HepG2 (cell line): ENCODE measurements around the gene PPP1R13B. TPM values are rescaled to one million over a fixed set of nuclear protein-coding genes. Genes with fewer than 3 reads are reported as not detected.

Source experiments
- FIP1L1 ChIP-seq: fragments of 200-400 bp; formaldehyde crosslinking; IDR thresholded peaks from 2 replicates; pipeline ENCODE4 v1.6.1; 2018; ENCODE audit warnings: low read depth, mild to moderate bottlenecking, low read length, moderate library complexity, borderline replicate concordance; ENCODE audit not compliant: insufficient read depth
- KAT7 ChIP-seq: IDR thresholded peaks from 2 replicates; pipeline ENCODE4 v1.6.1; 2018; ENCODE audit warnings: borderline replicate concordance, missing compliant biosample characterization
- KDM1A ChIP-seq: IDR thresholded peaks from 2 replicates; pipeline ENCODE4 v1.6.1; 2016; ENCODE audit warnings: missing compliant biosample characterization
- REPIN1 ChIP-seq: sonication (generic); formaldehyde crosslinking; IDR thresholded peaks from 2 replicates; pipeline ENCODE4 v1.8.0; 2022; ENCODE audit warnings: missing genetic modification reagents, low read depth, mild to moderate bottlenecking, borderline replicate concordance
- RFXANK ChIP-seq: IDR thresholded peaks from 2 replicates; pipeline ENCODE4 v1.6.1; 2016
- YEATS2 ChIP-seq: sonication (generic); formaldehyde crosslinking; IDR thresholded peaks from 2 replicates; pipeline ENCODE4 v1.4.0; 2020; ENCODE audit warnings: missing genetic modification reagents, borderline replicate concordance
- ZNF12 ChIP-seq: sonication (generic); formaldehyde crosslinking; IDR thresholded peaks from 2 replicates; pipeline ENCODE4 v1.5.0; 2020; ENCODE audit warnings: missing genetic modification reagents
- ZNF333 ChIP-seq: sonication (generic); formaldehyde crosslinking; IDR thresholded peaks from 2 replicates; pipeline ENCODE4 v1.4.0; 2020; ENCODE audit warnings: mild to moderate bottlenecking, missing genetic modification reagents, borderline replicate concordance
- ZNF644 ChIP-seq: IDR thresholded peaks from 2 replicates; pipeline ENCODE4 v1.6.1; 2016; ENCODE audit warnings: low read depth
- ZNF709 ChIP-seq: sonication (generic); formaldehyde crosslinking; IDR thresholded peaks from 2 replicates; pipeline ENCODE4 v1.5.0; 2020; ENCODE audit warnings: mild to moderate bottlenecking, missing genetic modification reagents
- ZNF713 ChIP-seq: sonication (generic); formaldehyde crosslinking; IDR thresholded peaks from 2 replicates; pipeline ENCODE4 v1.4.0; 2020; ENCODE audit warnings: mild to moderate bottlenecking, missing genetic modification reagents
- ZSCAN21 ChIP-seq: sonication (generic); formaldehyde crosslinking; IDR thresholded peaks from 2 replicates; pipeline ENCODE4 v1.8.0; 2022; ENCODE audit warnings: mild to moderate bottlenecking, missing genetic modification reagents, moderate library complexity, borderline replicate concordance
- ZSCAN22 ChIP-seq: sonication (generic); formaldehyde crosslinking; IDR thresholded peaks from 2 replicates; pipeline ENCODE4 v1.4.0; 2020; ENCODE audit warnings: mild to moderate bottlenecking, missing genetic modification reagents
- polyA plus RNA-seq, 8 experiments: library from polyadenylated mRNA; depleted of rRNA in 3 of 8; stranded (reverse) in 7 of 8; unstranded in 1 of 8; fragments of >200 nt; fragmentation: Illumina TruSeq in 4 of 8; extraction: Trizol in 4 of 8; gene quantifications; 2 replicates each; pipeline versions ENCODE4 v1.2.1 to v1.2.3, GENCODE V29; 2011 to 2016; ENCODE audit warnings: low read depth in 4 of 8, missing spikeins in 1 of 8, mixed read lengths in 1 of 8; ENCODE audit not compliant: insufficient read depth in 1 of 8
- total RNA-seq, 5 experiments: library from RNA; depleted of rRNA; stranded (reverse); fragments of >200 nt; fragmentation: Illumina TruSeq; extraction: Trizol; gene quantifications; 2 replicates each; pipeline ENCODE4 v1.2.3, GENCODE V29; 2016; ENCODE audit warnings: low read depth in 1 of 5
- TF ChIP-seq, protein P1 (sequence below): sonication (generic); formaldehyde crosslinking; IDR thresholded peaks from 2 replicates; pipeline ENCODE4 v1.9.0; 2021; ENCODE audit warnings: missing genetic modification reagents, borderline replicate concordance
- TF ChIP-seq, protein P2 (sequence below): sonication (generic); formaldehyde crosslinking; IDR thresholded peaks from 2 replicates; pipeline ENCODE4 v1.8.0; 2022; ENCODE audit warnings: mild to moderate bottlenecking, missing genetic modification reagents, moderate library complexity
- TF ChIP-seq, protein P3 (sequence below): IDR thresholded peaks from 2 replicates; pipeline ENCODE4 v1.6.1; 2018; ENCODE audit warnings: missing genetic modification reagents, mild to moderate bottlenecking, missing compliant biosample characterization
- TF ChIP-seq, protein P4 (sequence below): sonication (generic); formaldehyde crosslinking; IDR thresholded peaks from 2 replicates; pipeline ENCODE4 v1.5.1; 2020; ENCODE audit warnings: mild to moderate bottlenecking, missing genetic modification reagents, moderate library complexity
- TF ChIP-seq, protein P5 (sequence below): sonication (generic); formaldehyde crosslinking; conservative IDR thresholded peaks from 2 replicates; pipeline ENCODE4 v1.8.0; 2022; ENCODE audit warnings: mild to moderate bottlenecking, moderate library complexity, missing genetic modification reagents

The PPP1R13B gene
- total and polyA plus RNA-seq, 2 of the 13 experiments (the other 11 are each of a cell fraction or from before 2014, with no cell fraction given), result 4.6 to 9.4 TPM

DNA sequence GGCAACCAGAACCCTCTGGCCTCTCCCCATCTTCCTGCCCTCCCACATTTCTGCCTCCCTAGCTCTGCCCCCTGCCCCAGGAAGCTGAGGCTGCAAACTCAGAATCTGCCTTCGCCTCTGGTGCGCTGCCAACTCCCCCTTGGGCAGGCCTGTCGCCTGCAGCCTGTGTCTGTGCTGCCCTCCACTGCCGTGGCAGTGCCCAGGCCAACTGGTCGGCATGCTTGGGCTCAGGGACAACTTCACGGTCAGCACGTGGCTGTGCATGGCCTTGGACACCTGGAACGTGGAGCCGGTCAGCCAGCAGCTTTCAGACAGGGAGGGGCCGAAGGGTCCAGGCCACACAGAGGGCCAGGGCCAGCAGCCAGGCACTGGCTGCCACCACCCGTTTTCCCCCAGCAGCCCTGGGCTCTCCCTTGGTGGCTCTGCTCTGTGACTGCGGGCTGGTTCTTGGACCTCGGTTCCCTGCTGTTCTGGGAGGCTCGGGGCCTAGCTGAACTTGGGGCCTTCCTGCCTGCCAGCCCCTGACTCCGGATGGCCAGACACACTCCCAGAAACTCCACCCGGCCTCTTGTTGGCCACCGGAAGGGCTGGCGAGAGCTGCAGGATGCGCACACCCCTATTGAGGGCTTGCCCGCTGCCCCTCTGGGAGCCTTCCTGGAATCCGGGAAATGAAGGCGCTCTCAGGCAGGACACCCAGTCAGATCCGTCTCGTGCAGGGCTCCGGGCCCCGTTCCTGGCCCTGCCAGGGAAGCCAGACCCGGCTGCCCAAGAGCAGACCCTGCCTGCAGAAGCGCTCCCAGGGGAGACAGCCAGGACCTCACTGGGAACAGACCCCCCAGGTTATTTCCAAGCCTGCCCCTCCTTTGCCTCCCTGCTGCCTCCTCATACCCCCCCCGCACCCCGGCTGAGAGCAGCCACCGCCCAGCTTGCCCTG lies 34.2 kb upstream of the PPP1R13B start (continued):
- TF ChIP-seq, protein P1, sequence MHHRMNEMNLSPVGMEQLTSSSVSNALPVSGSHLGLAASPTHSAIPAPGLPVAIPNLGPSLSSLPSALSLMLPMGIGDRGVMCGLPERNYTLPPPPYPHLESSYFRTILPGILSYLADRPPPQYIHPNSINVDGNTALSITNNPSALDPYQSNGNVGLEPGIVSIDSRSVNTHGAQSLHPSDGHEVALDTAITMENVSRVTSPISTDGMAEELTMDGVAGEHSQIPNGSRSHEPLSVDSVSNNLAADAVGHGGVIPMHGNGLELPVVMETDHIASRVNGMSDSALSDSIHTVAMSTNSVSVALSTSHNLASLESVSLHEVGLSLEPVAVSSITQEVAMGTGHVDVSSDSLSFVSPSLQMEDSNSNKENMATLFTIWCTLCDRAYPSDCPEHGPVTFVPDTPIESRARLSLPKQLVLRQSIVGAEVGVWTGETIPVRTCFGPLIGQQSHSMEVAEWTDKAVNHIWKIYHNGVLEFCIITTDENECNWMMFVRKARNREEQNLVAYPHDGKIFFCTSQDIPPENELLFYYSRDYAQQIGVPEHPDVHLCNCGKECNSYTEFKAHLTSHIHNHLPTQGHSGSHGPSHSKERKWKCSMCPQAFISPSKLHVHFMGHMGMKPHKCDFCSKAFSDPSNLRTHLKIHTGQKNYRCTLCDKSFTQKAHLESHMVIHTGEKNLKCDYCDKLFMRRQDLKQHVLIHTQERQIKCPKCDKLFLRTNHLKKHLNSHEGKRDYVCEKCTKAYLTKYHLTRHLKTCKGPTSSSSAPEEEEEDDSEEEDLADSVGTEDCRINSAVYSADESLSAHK (CRISPR knock-in tag), result no peak
- TF ChIP-seq, protein P2, sequence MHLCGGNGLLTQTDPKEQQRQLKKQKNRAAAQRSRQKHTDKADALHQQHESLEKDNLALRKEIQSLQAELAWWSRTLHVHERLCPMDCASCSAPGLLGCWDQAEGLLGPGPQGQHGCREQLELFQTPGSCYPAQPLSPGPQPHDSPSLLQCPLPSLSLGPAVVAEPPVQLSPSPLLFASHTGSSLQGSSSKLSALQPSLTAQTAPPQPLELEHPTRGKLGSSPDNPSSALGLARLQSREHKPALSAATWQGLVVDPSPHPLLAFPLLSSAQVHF (CRISPR knock-in tag), result peak; percentile 97
- TF ChIP-seq, protein P3, sequence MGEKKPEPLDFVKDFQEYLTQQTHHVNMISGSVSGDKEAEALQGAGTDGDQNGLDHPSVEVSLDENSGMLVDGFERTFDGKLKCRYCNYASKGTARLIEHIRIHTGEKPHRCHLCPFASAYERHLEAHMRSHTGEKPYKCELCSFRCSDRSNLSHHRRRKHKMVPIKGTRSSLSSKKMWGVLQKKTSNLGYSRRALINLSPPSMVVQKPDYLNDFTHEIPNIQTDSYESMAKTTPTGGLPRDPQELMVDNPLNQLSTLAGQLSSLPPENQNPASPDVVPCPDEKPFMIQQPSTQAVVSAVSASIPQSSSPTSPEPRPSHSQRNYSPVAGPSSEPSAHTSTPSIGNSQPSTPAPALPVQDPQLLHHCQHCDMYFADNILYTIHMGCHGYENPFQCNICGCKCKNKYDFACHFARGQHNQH (CRISPR knock-in tag), result peak; percentile 77
- TF ChIP-seq, protein P4, sequence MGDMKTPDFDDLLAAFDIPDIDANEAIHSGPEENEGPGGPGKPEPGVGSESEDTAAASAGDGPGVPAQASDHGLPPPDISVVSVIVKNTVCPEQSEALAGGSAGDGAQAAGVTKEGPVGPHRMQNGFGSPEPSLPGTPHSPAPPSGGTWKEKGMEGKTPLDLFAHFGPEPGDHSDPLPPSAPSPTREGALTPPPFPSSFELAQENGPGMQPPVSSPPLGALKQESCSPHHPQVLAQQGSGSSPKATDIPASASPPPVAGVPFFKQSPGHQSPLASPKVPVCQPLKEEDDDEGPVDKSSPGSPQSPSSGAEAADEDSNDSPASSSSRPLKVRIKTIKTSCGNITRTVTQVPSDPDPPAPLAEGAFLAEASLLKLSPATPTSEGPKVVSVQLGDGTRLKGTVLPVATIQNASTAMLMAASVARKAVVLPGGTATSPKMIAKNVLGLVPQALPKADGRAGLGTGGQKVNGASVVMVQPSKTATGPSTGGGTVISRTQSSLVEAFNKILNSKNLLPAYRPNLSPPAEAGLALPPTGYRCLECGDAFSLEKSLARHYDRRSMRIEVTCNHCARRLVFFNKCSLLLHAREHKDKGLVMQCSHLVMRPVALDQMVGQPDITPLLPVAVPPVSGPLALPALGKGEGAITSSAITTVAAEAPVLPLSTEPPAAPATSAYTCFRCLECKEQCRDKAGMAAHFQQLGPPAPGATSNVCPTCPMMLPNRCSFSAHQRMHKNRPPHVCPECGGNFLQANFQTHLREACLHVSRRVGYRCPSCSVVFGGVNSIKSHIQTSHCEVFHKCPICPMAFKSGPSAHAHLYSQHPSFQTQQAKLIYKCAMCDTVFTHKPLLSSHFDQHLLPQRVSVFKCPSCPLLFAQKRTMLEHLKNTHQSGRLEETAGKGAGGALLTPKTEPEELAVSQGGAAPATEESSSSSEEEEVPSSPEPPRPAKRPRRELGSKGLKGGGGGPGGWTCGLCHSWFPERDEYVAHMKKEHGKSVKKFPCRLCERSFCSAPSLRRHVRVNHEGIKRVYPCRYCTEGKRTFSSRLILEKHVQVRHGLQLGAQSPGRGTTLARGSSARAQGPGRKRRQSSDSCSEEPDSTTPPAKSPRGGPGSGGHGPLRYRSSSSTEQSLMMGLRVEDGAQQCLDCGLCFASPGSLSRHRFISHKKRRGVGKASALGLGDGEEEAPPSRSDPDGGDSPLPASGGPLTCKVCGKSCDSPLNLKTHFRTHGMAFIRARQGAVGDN, result peak; percentile 100
- TF ChIP-seq ZNF12 (CRISPR knock-in tag) (peak; percentile 76; the same call in 1 of the 2 replicates), RFXANK (CRISPR knock-in tag) (no peak), YEATS2 (no peak), KAT7 (CRISPR knock-in tag) (no peak; the same call in 1 of the 2 replicates), KDM1A (CRISPR knock-in tag) (0 out of 2 replicates have a peak, but pooled peaks have one; percentile 38), ZNF333 (CRISPR knock-in tag) (peak; percentile 40; the same call in 1 of the 2 replicates), ZNF709 (peak; percentile 98), ZNF644 (CRISPR knock-in tag) (peak; percentile 85), ZSCAN22 (CRISPR knock-in tag) (peak; percentile 47; the same call in 1 of the 2 replicates), REPIN1 (peak; percentile 89), ZSCAN21 (CRISPR knock-in tag) (peak; percentile 99), ZNF713 (CRISPR knock-in tag) (peak; percentile 64; the same call in 1 of the 2 replicates), FIP1L1 (no peak)
- TF ChIP-seq, protein P5, sequence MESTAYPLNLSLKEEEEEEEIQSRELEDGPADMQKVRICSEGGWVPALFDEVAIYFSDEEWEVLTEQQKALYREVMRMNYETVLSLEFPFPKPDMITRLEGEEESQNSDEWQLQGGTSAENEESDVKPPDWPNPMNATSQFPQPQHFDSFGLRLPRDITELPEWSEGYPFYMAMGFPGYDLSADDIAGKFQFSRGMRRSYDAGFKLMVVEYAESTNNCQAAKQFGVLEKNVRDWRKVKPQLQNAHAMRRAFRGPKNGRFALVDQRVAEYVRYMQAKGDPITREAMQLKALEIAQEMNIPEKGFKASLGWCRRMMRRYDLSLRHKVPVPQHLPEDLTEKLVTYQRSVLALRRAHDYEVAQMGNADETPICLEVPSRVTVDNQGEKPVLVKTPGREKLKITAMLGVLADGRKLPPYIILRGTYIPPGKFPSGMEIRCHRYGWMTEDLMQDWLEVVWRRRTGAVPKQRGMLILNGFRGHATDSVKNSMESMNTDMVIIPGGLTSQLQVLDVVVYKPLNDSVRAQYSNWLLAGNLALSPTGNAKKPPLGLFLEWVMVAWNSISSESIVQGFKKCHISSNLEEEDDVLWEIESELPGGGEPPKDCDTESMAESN, result peak; percentile 93
